ENCODE measurements around the gene PYROXD2. TPM values are rescaled to one million over a fixed set of nuclear protein-coding genes. Genes with fewer than 3 reads are reported as not detected.

The PYROXD2 gene
- total RNA-seq, 1 donor from 2014 or later, result 23.1 TPM

GRCh38 chr10:98433881-98434732 is 19.1 kb upstream of the PYROXD2 start:
- DNase-seq (ENCODE audit: low spot score), result no peak

- DNase-seq (ENCODE audit: low spot score), result no peak
Observed at GRCh38 chr10:98433371-98433770, 18.4 kb upstream of the PYROXD2 start.

GRCh38 chr10:98432330-98432729 is 17.3 kb upstream of the PYROXD2 start:
- DNase-seq (ENCODE audit: low spot score), result no peak

GRCh38 chr10:98431016-98431415 is 16.0 kb upstream of the PYROXD2 start:
- no peak for DNase-seq (ENCODE audit: low spot score)

- no peak for DNase-seq (ENCODE audit: low spot score)
Observed at GRCh38 chr10:98430427-98430826, 15.4 kb upstream of the PYROXD2 start.

GRCh38 chr10:98429320-98430072 is 14.5 kb upstream of the PYROXD2 start:
- no peak for DNase-seq (ENCODE audit: low spot score)

- DNase-seq (ENCODE audit: low spot score), result no peak
Observed at GRCh38 chr10:98427011-98427515, 12.1 kb upstream of the PYROXD2 start.

- no peak for DNase-seq (ENCODE audit: low spot score)
Observed at GRCh38 chr10:98425511-98426352, 10.8 kb upstream of the PYROXD2 start.

- no peak for DNase-seq (ENCODE audit: low spot score)
Observed at GRCh38 chr10:98424295-98425254, 9.6 kb upstream of the PYROXD2 start.

- no peak for DNase-seq (ENCODE audit: low spot score)
Observed at GRCh38 chr10:98423691-98424120, 8.7 kb upstream of the PYROXD2 start.

- DNase-seq (ENCODE audit: low spot score), result no peak
Observed at GRCh38 chr10:98422182-98422581, 7.2 kb upstream of the PYROXD2 start.

GRCh38 chr10:98420786-98421185 is 5.8 kb upstream of the PYROXD2 start:
- DNase-seq (ENCODE audit: low spot score), result no peak

GRCh38 chr10:98419469-98420261 is 4.7 kb upstream of the PYROXD2 start:
- DNase-seq (ENCODE audit: low spot score), result no peak

- DNase-seq (ENCODE audit: low spot score), result no peak
Observed at GRCh38 chr10:98418665-98419468, 3.9 kb upstream of the PYROXD2 start.

GRCh38 chr10:98417973-98418664 is 3.1 kb upstream of the PYROXD2 start:
- no peak for DNase-seq (ENCODE audit: low spot score)

- DNase-seq (ENCODE audit: low spot score), result no peak
Observed at GRCh38 chr10:98417481-98417959, 2.5 kb upstream of the PYROXD2 start.

GRCh38 chr10:98416606-98417388 is 1.8 kb upstream of the PYROXD2 start:
- no peak for DNase-seq (ENCODE audit: low spot score)
